NB4 (cell line): ENCODE results near the gene HJV.

ENCODE experiments used
- MYC ChIP-seq: IDR thresholded peaks from 2 replicates; pipeline ENCODE4 v1.6.1; 2011; ENCODE audit warnings: low read depth, low read length
- POLR2A ChIP-seq: IDR thresholded peaks from 2 replicates; pipeline ENCODE4 v1.6.1; 2011; ENCODE audit warnings: mild to moderate bottlenecking; ENCODE audit not compliant: insufficient read length; ENCODE audit errors: extremely low read depth
- TF ChIP-seq, protein P1 (sequence below): IDR thresholded peaks from one replicate; pipeline ENCODE4 v1.5.1; 2012; ENCODE audit warnings: low read depth, low read length
- TF ChIP-seq, protein P2 (sequence below): IDR thresholded peaks from 2 replicates; pipeline ENCODE4 v1.6.1; 2011; ENCODE audit warnings: low read depth, low read length

DNA sequence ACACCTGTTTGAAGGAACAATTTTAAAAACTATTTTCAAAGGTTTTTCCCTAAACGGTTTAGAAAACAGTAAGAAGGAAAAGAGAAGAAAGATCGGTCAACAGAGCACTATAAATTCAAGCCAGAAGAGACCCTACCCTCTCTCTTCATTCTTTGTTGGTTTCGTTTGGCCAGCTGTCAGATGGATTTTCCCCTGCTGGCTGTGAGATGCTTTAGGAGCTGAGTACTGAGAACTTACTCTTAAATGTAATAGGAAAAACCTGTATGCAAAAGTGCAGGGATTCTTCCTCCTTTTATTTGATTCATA is 23.9 kb downstream of the HJV start:
- no peak for TF ChIP-seq POLR2A
- TF ChIP-seq, protein P1, sequence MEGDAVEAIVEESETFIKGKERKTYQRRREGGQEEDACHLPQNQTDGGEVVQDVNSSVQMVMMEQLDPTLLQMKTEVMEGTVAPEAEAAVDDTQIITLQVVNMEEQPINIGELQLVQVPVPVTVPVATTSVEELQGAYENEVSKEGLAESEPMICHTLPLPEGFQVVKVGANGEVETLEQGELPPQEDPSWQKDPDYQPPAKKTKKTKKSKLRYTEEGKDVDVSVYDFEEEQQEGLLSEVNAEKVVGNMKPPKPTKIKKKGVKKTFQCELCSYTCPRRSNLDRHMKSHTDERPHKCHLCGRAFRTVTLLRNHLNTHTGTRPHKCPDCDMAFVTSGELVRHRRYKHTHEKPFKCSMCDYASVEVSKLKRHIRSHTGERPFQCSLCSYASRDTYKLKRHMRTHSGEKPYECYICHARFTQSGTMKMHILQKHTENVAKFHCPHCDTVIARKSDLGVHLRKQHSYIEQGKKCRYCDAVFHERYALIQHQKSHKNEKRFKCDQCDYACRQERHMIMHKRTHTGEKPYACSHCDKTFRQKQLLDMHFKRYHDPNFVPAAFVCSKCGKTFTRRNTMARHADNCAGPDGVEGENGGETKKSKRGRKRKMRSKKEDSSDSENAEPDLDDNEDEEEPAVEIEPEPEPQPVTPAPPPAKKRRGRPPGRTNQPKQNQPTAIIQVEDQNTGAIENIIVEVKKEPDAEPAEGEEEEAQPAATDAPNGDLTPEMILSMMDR, result no peak
- TF ChIP-seq, protein P2, sequence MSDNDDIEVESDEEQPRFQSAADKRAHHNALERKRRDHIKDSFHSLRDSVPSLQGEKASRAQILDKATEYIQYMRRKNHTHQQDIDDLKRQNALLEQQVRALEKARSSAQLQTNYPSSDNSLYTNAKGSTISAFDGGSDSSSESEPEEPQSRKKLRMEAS, result no peak
- TF ChIP-seq MYC, result no peak
